Activated CD4-positive, alpha-beta T cell treated with anti-CD3 and anti-CD28 coated beads, Interleukin-2, amount 10 ng/mL, durations not matched to agents 7 days and 5 days (primary cell): Measurements from ENCODE around the gene BCAP31. TPM values are rescaled to one million over a fixed set of nuclear protein-coding genes. Genes with fewer than 3 reads are reported as not detected.
"Not testable (repeated sequence)": the region's sequence is repeated elsewhere in the genome, so short reads cannot be mapped to it uniquely, and the experiment has no call there.

Experiments used
- CTCF ChIA-PET: fragments of 350-600 bp; sonication (Branson Sonifier 250); formaldehyde crosslinking; loops from one replicate; lab custom pipeline; 2021; ENCODE audit warnings: antibody characterized with exemption; lab: Charles Lee
- POLR2A ChIA-PET: fragments of 350-600 bp; sonication (Branson Sonifier 250); formaldehyde crosslinking; loops from one replicate; lab custom pipeline; 2021; ENCODE audit warnings: antibody characterized with exemption; lab: Charles Lee
- DNase-seq: peaks from one replicate; pipeline ENCODE4 v3.0.0-alpha.2; 2020
- H3K27ac Mint-ChIP-seq: one replicate; pipeline ENCODE4 v1.8.0; 2021; ENCODE audit warnings: mild to moderate bottlenecking, moderate library complexity, mixed read lengths
- H3K27me3 Mint-ChIP-seq: one replicate; pipeline ENCODE4 v1.8.0; 2021; ENCODE audit warnings: mixed read lengths
- H3K36me3 Mint-ChIP-seq: one replicate; pipeline ENCODE4 v1.8.0; 2021; ENCODE audit warnings: low read depth, mixed read lengths
- H3K4me1 Mint-ChIP-seq: one replicate; pipeline ENCODE4 v1.8.0; 2021; ENCODE audit warnings: mixed read lengths
- H3K4me3 Mint-ChIP-seq: one replicate; pipeline ENCODE4 v1.8.0; 2021; ENCODE audit warnings: mild to moderate bottlenecking, moderate library complexity, mixed read lengths
- H3K9me3 Mint-ChIP-seq: one replicate; pipeline ENCODE4 v1.8.0; 2021; ENCODE audit warnings: mixed read lengths
- total RNA-seq, 2 experiments: library from RNA; stranded (reverse); gene quantifications; one replicate each; pipeline ENCODE4 v1.2.3, GENCODE V29; 2021

The BCAP31 gene
- total RNA-seq, 2 experiments from 2014 or later: 142 to 148 TPM

GRCh38 chrX:153736871-153737441 lies 12.8 kb upstream of the BCAP31 start:
- Mint-ChIP-seq H3K36me3 (peaks cover 23% of the 10 kb centered on the region), H3K27ac (no peak overlapping the region), H3K4me3 (no peak overlapping the region), H3K4me1 (peaks cover 44% of the 10 kb centered on the region), H3K27me3 (no peaks in the 10 kb centered on the region), H3K9me3 (peaks cover under 1% of the 10 kb centered on the region)
- no peak for DNase-seq
- POLR2A ChIA-PET: no interaction called here
- CTCF ChIA-PET: interaction anchor here (1.6 kb wide), 1 partner anchor 16 kb away, joined by 3 read pairs; no protein-coding TSS in a partner anchor

GRCh38 chrX:153736071-153736820 lies 12.1 kb upstream of the BCAP31 start:
- peaks cover 49% of the 10 kb centered on the region for H3K4me1 Mint-ChIP-seq
- POLR2A ChIA-PET: no interaction called here
- H3K9me3 Mint-ChIP-seq: peaks cover 7% of the 10 kb centered on the region
- no peaks in the 10 kb centered on the region for H3K27me3 Mint-ChIP-seq
- H3K4me3 Mint-ChIP-seq: no peak overlapping the region
- CTCF ChIA-PET: interaction anchor here (1.3 to 1.6 kb wide), 3 partner anchors 9 to 17 kb away, joined by 3 to 4 read pairs (median 3); no protein-coding TSS in a partner anchor
- peak overlapping the region; percentile 19 for H3K27ac Mint-ChIP-seq
- peaks cover 30% of the 10 kb centered on the region for H3K36me3 Mint-ChIP-seq
- no peak for DNase-seq

GRCh38 chrX:153735274-153735673 lies 11.1 kb upstream of the BCAP31 start:
- Mint-ChIP-seq H3K27me3 (no peaks in the 10 kb centered on the region), H3K4me3 (no peak overlapping the region), H3K36me3 (peaks cover 33% of the 10 kb centered on the region), H3K27ac (peak overlapping the region; percentile 58), H3K9me3 (peaks cover 8% of the 10 kb centered on the region), H3K4me1 (peaks cover 48% of the 10 kb centered on the region)
- DNase-seq: no peak
- ChIA-PET POLR2A (no interaction called here), CTCF (interaction anchor here (0.6 to 1.6 kb wide), 5 partner anchors 8 to 31 kb away, joined by 3 to 5 read pairs (median 4); no protein-coding TSS in a partner anchor)

GRCh38 chrX:153734871-153735270 lies 10.7 kb upstream of the BCAP31 start:
- peaks cover 8% of the 10 kb centered on the region for H3K9me3 Mint-ChIP-seq
- CTCF ChIA-PET: interaction anchor here (0.6 to 1.5 kb wide), 4 partner anchors 18 to 212 kb away, joined by 3 to 5 read pairs (median 4); no protein-coding TSS in a partner anchor
- H3K27me3 Mint-ChIP-seq: no peaks in the 10 kb centered on the region
- H3K27ac Mint-ChIP-seq: no peak overlapping the region
- no peak for DNase-seq
- H3K4me3 Mint-ChIP-seq: no peak overlapping the region
- peaks cover 30% of the 10 kb centered on the region for H3K36me3 Mint-ChIP-seq
- POLR2A ChIA-PET: no interaction called here
- peaks cover 44% of the 10 kb centered on the region for H3K4me1 Mint-ChIP-seq

GRCh38 chrX:153733651-153734240 lies 9.6 kb upstream of the BCAP31 start:
- peaks cover 8% of the 10 kb centered on the region for H3K9me3 Mint-ChIP-seq
- no peaks in the 10 kb centered on the region for H3K27me3 Mint-ChIP-seq
- no peak overlapping the region for H3K27ac Mint-ChIP-seq
- POLR2A ChIA-PET: no interaction called here
- H3K36me3 Mint-ChIP-seq: peaks cover 35% of the 10 kb centered on the region
- no peak for DNase-seq
- peaks cover 33% of the 10 kb centered on the region for H3K4me1 Mint-ChIP-seq
- CTCF ChIA-PET: interaction anchor here (0.6 to 1.5 kb wide), 2 partner anchors 66 to 158 kb away, joined by 3 to 5 read pairs; no protein-coding TSS in a partner anchor
- H3K4me3 Mint-ChIP-seq: no peak overlapping the region

GRCh38 chrX:153732401-153732800 lies 8.2 kb upstream of the BCAP31 start:
- no peak for DNase-seq
- CTCF ChIA-PET: no interaction called here
- H3K27ac Mint-ChIP-seq: no peak overlapping the region
- no peak overlapping the region for H3K4me3 Mint-ChIP-seq
- H3K36me3 Mint-ChIP-seq: peaks cover 38% of the 10 kb centered on the region
- POLR2A ChIA-PET: no interaction called here
- H3K27me3 Mint-ChIP-seq: no peaks in the 10 kb centered on the region
- H3K9me3 Mint-ChIP-seq: peaks cover 8% of the 10 kb centered on the region
- H3K4me1 Mint-ChIP-seq: peaks cover 37% of the 10 kb centered on the region

- Mint-ChIP-seq H3K27ac (peak overlapping the region; percentile 70), H3K4me3 (no peak overlapping the region), H3K4me1 (peaks cover 43% of the 10 kb centered on the region), H3K27me3 (no peaks in the 10 kb centered on the region), H3K36me3 (peaks cover 38% of the 10 kb centered on the region), H3K9me3 (peaks cover 8% of the 10 kb centered on the region)
- ChIA-PET CTCF (no interaction called here), POLR2A (no interaction called here)
- no peak for DNase-seq
These were observed 7.6 kb upstream of the BCAP31 start for GRCh38 chrX:153731845-153732215.

- Mint-ChIP-seq H3K4me1 (peaks cover 45% of the 10 kb centered on the region), H3K27me3 (no peaks in the 10 kb centered on the region), H3K27ac (peak overlapping the region; percentile 70), H3K9me3 (peaks cover 8% of the 10 kb centered on the region), H3K36me3 (peaks cover 36% of the 10 kb centered on the region), H3K4me3 (no peak overlapping the region)
- ChIA-PET CTCF (no interaction called here), POLR2A (no interaction called here)
- no peak for DNase-seq
These were observed 7.1 kb upstream of the BCAP31 start for GRCh38 chrX:153731117-153731844.

- H3K27ac Mint-ChIP-seq, POLR2A ChIA-PET, H3K9me3 Mint-ChIP-seq, H3K27me3 Mint-ChIP-seq, DNase-seq, H3K4me3 Mint-ChIP-seq, CTCF ChIA-PET: not testable (repeated sequence)
- peaks cover 33% of the 10 kb centered on the region for H3K36me3 Mint-ChIP-seq
- peaks cover 45% of the 10 kb centered on the region for H3K4me1 Mint-ChIP-seq
These were observed 5.9 kb upstream of the BCAP31 start for GRCh38 chrX:153730115-153730514.

- Mint-ChIP-seq H3K9me3 (peaks cover 8% of the 10 kb centered on the region), H3K36me3 (peaks cover 26% of the 10 kb centered on the region), H3K4me1 (peaks cover 38% of the 10 kb centered on the region), H3K4me3 (no peak overlapping the region), H3K27me3 (no peaks in the 10 kb centered on the region), H3K27ac (no peak overlapping the region)
- ChIA-PET POLR2A (no interaction called here), CTCF (interaction anchor here (1.0 kb wide), 1 partner anchor 61 kb away, joined by 3 read pairs; no protein-coding TSS in a partner anchor)
- no peak for DNase-seq
These were observed 4.9 kb upstream of the BCAP31 start for GRCh38 chrX:153728951-153729631.

GRCh38 chrX:153728095-153728494 lies 3.9 kb upstream of the BCAP31 start:
- CTCF ChIA-PET: interaction anchor here (0.6 to 1.3 kb wide), 3 partner anchors 8 to 297 kb away, joined by 3 to 4 read pairs (median 3); no protein-coding TSS in a partner anchor
- Mint-ChIP-seq H3K4me1 (peaks cover 38% of the 10 kb centered on the region), H3K9me3 (peaks cover 8% of the 10 kb centered on the region), H3K36me3 (peaks cover 26% of the 10 kb centered on the region), H3K27me3 (no peaks in the 10 kb centered on the region), H3K27ac (peak overlapping the region; percentile 81), H3K4me3 (no peak overlapping the region)
- POLR2A ChIA-PET: no interaction called here
- DNase-seq: no peak
